Astrocyte (in vitro differentiated cells and primary cell): ENCODE data around the gene SLC17A5. TPM values are rescaled to one million over a fixed set of nuclear protein-coding genes. Genes with fewer than 3 reads are reported as not detected.

Source experiments
- DNase-seq: peaks from one replicate; pipeline ENCODE4 v3.0.0-alpha.2; 2010; ENCODE audit warnings: low read depth
- FAIRE-seq: peaks from 2 replicates; lab custom pipeline; 2011; peaks lifted over from hg19 to GRCh38; lab: Jason Lieb, UNC
- H2AFZ ChIP-seq: 2 replicates; pipeline ENCODE4 v1.6.0; 2012; ENCODE audit warnings: low read depth, low read length, inconsistent platforms
- H3K27ac ChIP-seq: 2 replicates; pipeline ENCODE4 v1.5.1; 2011; ENCODE audit warnings: low read depth, low read length, inconsistent platforms
- H3K27me3 ChIP-seq: 2 replicates; pipeline ENCODE4 v1.6.0; 2011; ENCODE audit warnings: low read length, inconsistent platforms; ENCODE audit not compliant: insufficient read depth
- H3K36me3 ChIP-seq: 2 replicates; pipeline ENCODE4 v1.5.1; 2011; ENCODE audit warnings: low read length, inconsistent platforms; ENCODE audit not compliant: insufficient read depth
- H3K4me1 ChIP-seq: 2 replicates; pipeline ENCODE4 v1.5.1; 2011; ENCODE audit warnings: low read length, inconsistent platforms; ENCODE audit not compliant: insufficient read depth
- H3K4me2 ChIP-seq: 2 replicates; pipeline ENCODE4 v1.6.0; 2012; ENCODE audit warnings: low read length, inconsistent platforms
- H3K4me3 ChIP-seq: 2 replicates; pipeline ENCODE4 v1.5.1; 2011; ENCODE audit warnings: low read depth, mild to moderate bottlenecking, low read length, inconsistent platforms; ENCODE audit not compliant: insufficient read depth
- H3K79me2 ChIP-seq: 2 replicates; pipeline ENCODE4 v1.6.0; 2012; ENCODE audit warnings: mild to moderate bottlenecking, low read length, inconsistent platforms; ENCODE audit not compliant: insufficient read depth
- H3K9ac ChIP-seq: 2 replicates; pipeline ENCODE4 v1.6.0; 2012; ENCODE audit warnings: mild to moderate bottlenecking, low read length, inconsistent platforms
- H3K9me3 ChIP-seq: 2 replicates; pipeline ENCODE4 v1.5.1; 2012; ENCODE audit warnings: low read depth, mild to moderate bottlenecking, low read length, inconsistent platforms; ENCODE audit not compliant: insufficient read depth
- H4K20me1 ChIP-seq: 2 replicates; pipeline ENCODE4 v1.6.0; 2012; ENCODE audit warnings: low read length, inconsistent platforms; ENCODE audit not compliant: insufficient read depth
- H3K27ac Mint-ChIP-seq: one replicate; pipeline ENCODE4 v1.8.0; 2021; ENCODE audit warnings: mild to moderate bottlenecking, mixed read lengths; ENCODE audit not compliant: unreplicated experiment
- H3K27me3 Mint-ChIP-seq: one replicate; pipeline ENCODE4 v1.8.0; 2021; ENCODE audit warnings: low read depth, mixed read lengths; ENCODE audit not compliant: unreplicated experiment
- H3K36me3 Mint-ChIP-seq: one replicate; pipeline ENCODE4 v1.8.0; 2021; ENCODE audit warnings: low read depth, mixed read lengths; ENCODE audit not compliant: unreplicated experiment
- H3K4me1 Mint-ChIP-seq: one replicate; pipeline ENCODE4 v1.8.0; 2021; ENCODE audit warnings: low read depth, mixed read lengths; ENCODE audit not compliant: unreplicated experiment
- H3K4me3 Mint-ChIP-seq: one replicate; pipeline ENCODE4 v1.8.0; 2021; ENCODE audit warnings: mild to moderate bottlenecking, moderate library complexity, mixed read lengths; ENCODE audit not compliant: unreplicated experiment
- H3K9me3 Mint-ChIP-seq: one replicate; pipeline ENCODE4 v1.8.0; 2021; ENCODE audit warnings: mild to moderate bottlenecking, mixed read lengths; ENCODE audit not compliant: unreplicated experiment
- CTCF ChIP-seq: IDR thresholded peaks from 2 replicates; pipeline ENCODE4 v1.5.1; 2011; ENCODE audit warnings: low read depth, mild to moderate bottlenecking, inconsistent platforms, low read length, moderate library complexity; ENCODE audit not compliant: insufficient read depth
- EZH2 ChIP-seq: IDR thresholded peaks from 2 replicates; pipeline ENCODE4 v1.6.1; 2012; ENCODE audit warnings: mild to moderate bottlenecking, low read length, inconsistent platforms; ENCODE audit not compliant: insufficient read depth
- total RNA-seq: library from RNA; stranded (reverse); gene quantifications from 2 replicates; pipeline ENCODE4 v1.2.1, GENCODE V29; 2021

The SLC17A5 gene
- total RNA-seq, 1 donor from 2014 or later = 25.5 TPM

DNA sequence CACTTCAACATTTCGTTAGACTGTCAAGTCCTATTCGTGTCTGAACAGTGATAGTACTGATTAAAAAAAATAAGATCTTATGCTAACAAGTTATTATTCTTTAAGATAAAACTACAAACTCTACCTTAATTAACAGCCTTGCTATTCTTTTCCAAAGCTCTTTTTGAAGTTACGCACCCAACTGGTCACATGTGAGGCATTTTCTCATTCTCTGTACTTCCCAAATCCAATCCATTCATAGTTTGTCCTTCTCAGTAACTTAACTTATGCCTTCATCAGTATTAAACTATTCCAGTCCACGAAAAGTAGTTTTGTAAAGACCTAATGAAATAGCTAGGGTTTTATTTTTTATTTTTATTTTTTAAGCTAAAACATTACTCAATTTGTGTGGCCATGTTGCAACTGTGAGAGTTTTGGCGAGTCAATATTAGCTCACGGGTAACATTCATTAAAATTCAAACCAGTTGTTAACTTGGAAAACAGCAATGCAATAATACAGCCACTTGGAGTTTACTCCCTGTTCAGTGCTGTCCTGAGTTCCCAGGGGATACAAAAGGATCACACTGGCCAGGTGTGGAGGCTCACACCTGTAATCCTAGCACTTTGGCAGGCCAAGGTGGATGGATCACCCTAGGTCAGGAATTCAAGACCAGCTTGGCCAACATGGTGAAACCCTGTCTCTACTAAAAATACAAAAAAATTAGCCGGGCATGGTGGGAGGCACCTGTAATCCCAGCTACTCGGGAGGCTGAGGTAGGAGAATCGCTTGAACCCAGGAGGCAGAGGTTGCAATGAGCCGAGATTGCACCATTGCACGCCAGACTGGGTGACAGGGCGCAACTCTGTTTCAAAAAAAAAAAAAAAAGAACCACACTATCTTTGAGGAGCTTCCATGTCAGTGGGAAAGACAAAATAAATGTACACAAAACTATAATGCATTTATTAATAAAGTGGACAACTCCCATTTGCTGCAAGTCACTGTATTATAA lies 105.0 kb downstream of the SLC17A5 start:
- Histone ChIP-seq H3K4me2 (no peak overlapping the region), H3K4me3 (no peak overlapping the region), H3K9me3 (no peaks in the 10 kb centered on the region), H3K27me3 (no peaks in the 10 kb centered on the region), H3K79me2 (no peaks in the 10 kb centered on the region), H3K27ac (no peak overlapping the region), H3K4me1 (no peaks in the 10 kb centered on the region), H4K20me1 (no peaks in the 10 kb centered on the region), H2AFZ (no peak overlapping the region), H3K9ac (no peak overlapping the region), H3K36me3 (no peaks in the 10 kb centered on the region)
- Mint-ChIP-seq H3K4me3 (no peak overlapping the region), H3K27me3 (no peaks in the 10 kb centered on the region), H3K4me1 (no peaks in the 10 kb centered on the region), H3K9me3 (no peaks in the 10 kb centered on the region), H3K36me3 (no peaks in the 10 kb centered on the region), H3K27ac (no peak overlapping the region)
- FAIRE-seq (no peak), DNase-seq (no peak)
- TF ChIP-seq EZH2 (no peak), CTCF (no peak)

- no peaks in the 10 kb centered on the region for H3K9me3 Mint-ChIP-seq
- no peak overlapping the region for H3K27ac Mint-ChIP-seq
- no peaks in the 10 kb centered on the region for H3K27me3 Mint-ChIP-seq
These were observed 106.8 kb downstream of the SLC17A5 start for GRCh38 chr6:73547036-73547435.

More at GRCh38 chr6:73547036-73547435, 106.8 kb downstream of the SLC17A5 start:
- Histone ChIP-seq H3K9me3 (no peaks in the 10 kb centered on the region), H2AFZ (no peak overlapping the region), H3K9ac (no peak overlapping the region), H3K27ac (no peak overlapping the region), H3K27me3 (no peaks in the 10 kb centered on the region), H3K79me2 (no peaks in the 10 kb centered on the region), H3K4me3 (no peak overlapping the region), H3K4me1 (no peaks in the 10 kb centered on the region), H3K36me3 (no peaks in the 10 kb centered on the region), H4K20me1 (no peaks in the 10 kb centered on the region), H3K4me2 (no peak overlapping the region)
- FAIRE-seq (no peak), DNase-seq (no peak)
- H3K4me3 Mint-ChIP-seq = no peak overlapping the region
- no peaks in the 10 kb centered on the region for H3K4me1 Mint-ChIP-seq
- TF ChIP-seq CTCF = no peak
- no peak for TF ChIP-seq EZH2
- no peaks in the 10 kb centered on the region for H3K36me3 Mint-ChIP-seq

Other genes starting within 250 kb of the SLC17A5 start
- 0.16 and 0.34 TPM in 2 replicates for gene CGAS, start 201.7 kb downstream of the SLC17A5 start, total RNA-seq
- gene MTO1, start 192.3 kb downstream of the SLC17A5 start, total RNA-seq = 15.5 and 17.6 TPM in 2 replicates
- gene EEF1A1, start 133.0 kb downstream of the SLC17A5 start, total RNA-seq = 7,239 and 8,216 TPM in 2 replicates
- 18.3 and 22.9 TPM in 2 replicates for gene CD109, start 42.2 kb upstream of the SLC17A5 start, total RNA-seq